ENCODE measurements around the gene MESP2. TPM values are rescaled to one million over a fixed set of nuclear protein-coding genes. Genes with fewer than 3 reads are reported as not detected.
A peak's percentile ranks its signal among the peaks of the same experiment; 100 is the strongest.

The MESP2 gene
- total RNA-seq, 1 donor from 2014 or later = 0.26 TPM

GRCh38 chr15:89740137-89740536, 36.0 kb upstream of the MESP2 start:
- peaks cover 2% of the 10 kb centered on the region for H3K27me3 ChIP-seq (ENCODE audit: control insufficient read depth, insufficient read depth, low read length)
- FAIRE-seq (peak; percentile 79), DNase-seq (ENCODE audit: low read depth) (peak; percentile 71)
- no peaks in the 10 kb centered on the region for H3K36me3 ChIP-seq (ENCODE audit: control insufficient read depth, insufficient read depth, low read length)
- TF ChIP-seq CTCF (IDR thresholded peaks at IDR 0.05; ENCODE audit: insufficient read depth, low read length, severe bottlenecking) = peak; percentile 84
- H3K4me3 ChIP-seq (ENCODE audit: low read depth, low read length) = no peak overlapping the region

DNA sequence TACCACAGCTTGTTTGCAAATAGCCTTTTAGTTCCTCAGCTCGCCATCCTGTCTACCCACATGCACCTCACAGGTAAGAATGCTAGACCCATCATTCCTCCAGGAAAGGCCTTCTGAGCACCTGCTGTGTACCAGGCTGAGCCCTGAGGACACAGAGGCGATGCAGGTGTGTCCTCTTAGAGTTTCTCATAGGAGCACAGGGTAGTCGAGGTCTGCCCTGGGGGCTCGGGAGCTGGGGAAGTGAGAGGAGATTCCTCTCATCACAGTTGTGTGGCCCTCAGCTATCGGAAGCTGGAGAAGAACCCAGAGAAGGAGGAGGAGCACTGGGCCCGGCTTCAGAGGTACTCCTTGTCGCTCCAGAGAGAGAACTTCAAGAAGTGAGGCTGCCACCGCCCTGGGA, 33.1 kb upstream of the MESP2 start:
- Histone ChIP-seq H3K36me3 (ENCODE audit: control insufficient read depth, insufficient read depth, low read length) (no peaks in the 10 kb centered on the region), H3K4me3 (ENCODE audit: low read depth, low read length) (no peak overlapping the region), H3K27me3 (ENCODE audit: control insufficient read depth, insufficient read depth, low read length) (no peaks in the 10 kb centered on the region)
- TF ChIP-seq CTCF (IDR thresholded peaks at IDR 0.05; ENCODE audit: insufficient read depth, low read length, severe bottlenecking) = no peak
- peak; percentile 36 for FAIRE-seq
- DNase-seq (ENCODE audit: low read depth) = no peak

DNA sequence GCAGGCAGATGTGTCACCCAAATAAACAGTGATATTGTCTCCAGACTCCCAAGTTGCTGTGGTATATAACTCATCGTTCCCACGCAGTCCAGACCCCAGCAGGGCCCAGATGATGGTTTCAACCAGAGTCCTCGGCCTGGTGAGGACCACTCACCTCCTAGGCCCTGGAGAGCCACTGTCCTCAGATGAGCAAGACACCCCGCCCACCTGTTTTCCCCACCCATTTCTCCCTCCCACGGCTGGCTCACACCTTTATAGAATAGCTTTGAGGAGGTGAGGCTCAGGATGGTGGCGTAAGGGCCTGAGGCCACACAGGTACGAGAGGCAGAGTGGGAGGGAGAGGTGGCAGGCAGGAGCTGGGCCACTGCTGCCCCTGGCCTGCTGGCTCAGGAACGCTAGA, 32.5 kb upstream of the MESP2 start:
- no peak for TF ChIP-seq CTCF (IDR thresholded peaks at IDR 0.05; ENCODE audit: insufficient read depth, low read length, severe bottlenecking)
- DNase-seq (ENCODE audit: low read depth) (peak; percentile 12), FAIRE-seq (no peak)
- Histone ChIP-seq H3K27me3 (ENCODE audit: control insufficient read depth, insufficient read depth, low read length) (no peaks in the 10 kb centered on the region), H3K36me3 (ENCODE audit: control insufficient read depth, insufficient read depth, low read length) (no peaks in the 10 kb centered on the region), H3K4me3 (ENCODE audit: low read depth, low read length) (no peak overlapping the region)

- Histone ChIP-seq H3K27me3 (ENCODE audit: control insufficient read depth, insufficient read depth, low read length) (peaks cover 9% of the 10 kb centered on the region), H3K4me3 (ENCODE audit: low read depth, low read length) (no peak overlapping the region), H3K36me3 (ENCODE audit: control insufficient read depth, insufficient read depth, low read length) (no peaks in the 10 kb centered on the region)
- TF ChIP-seq CTCF (IDR thresholded peaks at IDR 0.05; ENCODE audit: insufficient read depth, low read length, severe bottlenecking) = no peak
- FAIRE-seq = no peak
- DNase-seq (ENCODE audit: low read depth) = no peak
Measured at GRCh38 chr15:89745131-89745530, 31.0 kb upstream of the MESP2 start.

DNA sequence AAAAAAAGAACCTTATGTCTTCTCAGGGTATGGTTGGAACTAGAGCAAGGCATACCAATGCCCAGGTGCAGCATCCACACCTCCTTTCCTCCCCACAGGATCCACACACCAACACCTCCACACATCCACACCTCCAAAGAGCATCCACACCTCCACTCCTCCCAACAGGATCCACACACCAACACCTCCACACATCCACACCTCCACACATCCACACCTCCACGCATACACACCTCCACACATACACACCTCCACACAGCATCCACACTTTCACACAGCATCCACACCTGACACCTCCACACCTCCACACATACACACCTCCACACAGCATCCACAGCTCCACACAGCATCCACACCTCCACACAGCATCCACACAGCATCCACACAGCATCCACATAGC, 30.4 kb upstream of the MESP2 start:
- Histone ChIP-seq H3K4me3 (ENCODE audit: low read depth, low read length) (no peak overlapping the region), H3K27me3 (ENCODE audit: control insufficient read depth, insufficient read depth, low read length) (peaks cover 10% of the 10 kb centered on the region), H3K36me3 (ENCODE audit: control insufficient read depth, insufficient read depth, low read length) (no peaks in the 10 kb centered on the region)
- FAIRE-seq (peak; percentile 93), DNase-seq (ENCODE audit: low read depth) (no peak)
- no peak for TF ChIP-seq CTCF (IDR thresholded peaks at IDR 0.05; ENCODE audit: insufficient read depth, low read length, severe bottlenecking)

DNA sequence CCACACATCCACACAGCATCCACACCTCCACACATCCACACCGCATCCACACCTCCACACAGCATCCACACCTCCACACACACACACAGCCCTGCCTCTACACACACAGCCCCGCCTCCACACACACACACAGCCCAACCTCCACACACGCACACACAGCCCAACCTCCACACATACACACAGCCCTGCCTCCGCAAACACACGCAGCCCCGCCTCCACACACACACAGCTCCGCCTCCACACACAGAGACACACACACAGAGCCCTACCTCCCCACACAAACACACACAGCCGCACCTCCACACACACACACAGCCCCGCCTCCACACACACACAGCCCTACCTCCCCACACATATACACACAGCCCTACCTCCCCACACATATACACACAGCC, 29.7 kb upstream of the MESP2 start:
- no peaks in the 10 kb centered on the region for H3K36me3 ChIP-seq (ENCODE audit: control insufficient read depth, insufficient read depth, low read length)
- TF ChIP-seq CTCF (IDR thresholded peaks at IDR 0.05; ENCODE audit: insufficient read depth, low read length, severe bottlenecking) = no peak
- H3K4me3 ChIP-seq (ENCODE audit: low read depth, low read length) = no peak overlapping the region
- FAIRE-seq = no peak
- DNase-seq (ENCODE audit: low read depth) = no peak
- peaks cover 10% of the 10 kb centered on the region for H3K27me3 ChIP-seq (ENCODE audit: control insufficient read depth, insufficient read depth, low read length)

All from bronchial epithelial cell (primary cell).